GM04504 (cell line): Measurements from ENCODE around the gene OCA2.
A peak's percentile ranks its signal among the peaks of the same experiment; 100 is the strongest.

Source experiments
- DNase-seq: peaks from one replicate; pipeline ENCODE4 v3.0.0-alpha.2; 2012; ENCODE audit warnings: low read depth

Gene OCA2

DNA sequence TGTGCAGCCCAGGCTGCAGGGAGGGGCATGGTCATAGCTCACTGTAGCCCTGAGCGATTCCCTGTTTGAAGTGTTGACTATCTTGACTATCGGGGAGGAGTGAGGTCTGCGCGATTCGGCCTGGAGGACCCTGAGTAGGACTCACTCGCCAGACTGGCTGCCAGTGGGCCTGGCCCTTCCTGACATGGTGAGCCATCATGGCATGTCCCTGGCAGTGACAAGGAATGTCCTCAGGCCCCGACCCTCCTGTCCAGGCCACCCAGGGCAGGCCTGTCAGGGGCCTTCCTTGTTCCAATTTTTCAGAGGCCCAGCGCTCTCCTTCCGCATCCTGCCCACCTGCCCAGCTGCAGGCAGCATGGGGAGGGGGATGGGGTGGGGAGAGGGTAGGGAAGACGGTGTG, 5.2 kb upstream of the OCA2 start:
- DNase-seq, result no peak

DNA sequence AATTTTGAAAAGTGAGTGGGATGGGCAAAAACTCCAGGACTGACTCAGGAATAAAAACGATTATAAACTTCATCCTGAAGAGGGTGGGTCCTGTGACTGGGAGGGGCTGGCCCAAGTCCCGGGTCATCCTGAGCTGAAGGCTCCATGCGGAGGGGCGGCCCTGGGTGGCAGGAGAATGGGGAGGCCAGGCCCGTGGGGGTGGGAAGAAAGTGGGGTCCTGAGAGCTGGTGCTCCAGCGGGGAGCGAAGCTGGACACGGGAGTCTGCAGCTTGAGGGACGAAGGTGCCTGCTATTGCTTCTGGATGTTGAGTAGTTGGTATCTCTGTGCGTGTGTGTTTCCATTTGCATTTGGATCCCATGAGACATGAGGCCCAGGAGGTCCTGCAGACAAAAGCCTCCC, 4.7 kb upstream of the OCA2 start:
- DNase-seq, result no peak

DNA sequence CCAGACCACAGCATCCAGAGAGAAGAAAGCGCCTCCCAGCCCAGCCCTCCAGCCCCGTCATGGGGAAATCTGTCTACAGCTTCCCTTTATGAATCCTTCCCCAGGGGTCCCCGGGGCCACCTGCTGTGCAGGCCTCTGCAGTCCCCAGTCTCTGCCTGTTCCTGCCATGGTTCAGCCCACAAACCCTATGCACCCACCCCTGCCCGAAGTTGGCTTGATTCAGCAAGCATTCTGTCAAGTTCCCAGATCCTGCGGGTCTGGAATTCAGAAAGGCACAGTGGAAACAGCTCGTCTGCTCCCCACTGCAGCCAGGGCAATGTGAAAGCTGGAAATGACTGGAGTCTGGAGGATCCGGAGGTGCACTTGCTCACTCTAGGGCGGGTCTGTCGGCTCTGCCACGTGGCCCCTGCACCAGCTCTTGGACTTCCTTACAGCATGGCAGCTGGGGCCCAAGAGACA, 2.9 kb upstream of the OCA2 start:
- no peak for DNase-seq

DNA sequence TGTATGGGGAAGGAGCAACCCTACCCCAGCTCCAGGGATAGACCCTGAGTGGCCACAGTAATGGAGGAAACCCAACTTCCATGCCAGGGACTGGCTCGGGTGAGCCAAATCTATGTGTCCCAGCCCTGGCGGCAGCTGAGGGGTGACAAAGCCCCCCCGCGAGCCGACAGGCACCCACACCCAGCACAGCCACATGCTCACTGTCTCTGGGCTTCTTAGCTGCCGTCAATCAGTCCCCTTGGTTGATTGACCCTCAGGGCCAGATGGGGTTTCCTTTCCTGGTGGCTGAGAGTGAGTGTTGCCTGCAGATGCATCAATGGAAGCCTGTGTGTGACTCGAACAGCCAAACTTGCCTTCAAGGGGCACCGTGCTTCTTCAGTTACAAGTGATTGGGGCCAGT, 2.1 kb upstream of the OCA2 start:
- DNase-seq, result no peak

DNA sequence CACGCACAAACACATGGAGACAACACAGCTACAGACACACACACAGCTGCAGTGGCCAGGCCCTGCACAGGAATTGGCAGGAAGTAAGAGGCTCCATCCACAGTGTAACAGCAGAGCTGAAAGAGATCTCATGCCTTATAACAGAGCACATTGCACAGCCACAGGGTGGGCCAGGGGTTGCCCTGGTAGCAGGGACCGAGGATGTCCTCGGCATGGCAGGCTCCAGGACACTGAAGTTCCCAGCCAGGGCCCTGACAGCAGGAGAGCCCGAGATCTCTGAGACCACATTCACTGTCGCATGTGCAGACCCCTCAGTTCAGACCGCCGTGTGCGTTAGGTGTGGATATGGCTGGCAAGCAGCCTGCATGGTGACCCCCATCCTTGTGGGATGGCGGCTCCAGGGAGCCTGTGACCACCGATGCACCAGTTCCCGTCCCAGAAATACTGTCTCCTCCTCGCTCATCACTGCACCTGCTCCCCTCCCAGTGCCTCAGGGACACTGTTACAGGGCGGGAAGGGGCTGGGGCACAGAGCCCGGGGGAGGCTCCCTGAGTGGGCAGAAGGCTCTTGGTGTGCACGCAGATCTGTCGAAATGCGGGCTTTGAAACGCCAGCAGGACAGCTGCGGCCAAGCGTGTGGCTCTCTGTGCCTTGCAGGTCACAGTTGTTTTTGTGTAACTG, 1.5 kb upstream of the OCA2 start:
- DNase-seq, result no peak

DNA sequence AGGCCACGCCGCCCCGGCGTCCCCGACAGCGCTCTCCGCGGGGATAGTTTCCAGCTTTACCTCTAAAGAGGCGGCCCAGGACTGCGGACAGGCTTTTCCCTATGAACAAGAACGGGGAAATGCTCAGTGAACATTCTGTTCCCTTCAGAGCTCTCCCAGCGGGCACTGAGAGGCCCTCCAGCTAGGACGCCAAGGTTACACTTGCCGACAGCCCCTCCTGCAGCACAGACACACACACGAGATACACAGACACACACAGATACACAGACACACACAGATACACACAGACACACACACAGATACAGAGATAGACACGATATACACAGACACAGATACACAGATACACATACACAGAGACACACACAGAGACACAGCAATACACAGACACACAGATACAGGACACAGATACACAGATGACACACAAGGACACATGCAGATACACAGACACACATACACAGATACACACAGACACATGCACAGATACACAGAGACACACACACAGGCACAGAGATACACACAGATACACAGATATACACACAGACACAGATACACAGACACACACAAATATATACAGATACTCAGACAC, 533 bp upstream of the OCA2 start:
- no peak for DNase-seq

DNA sequence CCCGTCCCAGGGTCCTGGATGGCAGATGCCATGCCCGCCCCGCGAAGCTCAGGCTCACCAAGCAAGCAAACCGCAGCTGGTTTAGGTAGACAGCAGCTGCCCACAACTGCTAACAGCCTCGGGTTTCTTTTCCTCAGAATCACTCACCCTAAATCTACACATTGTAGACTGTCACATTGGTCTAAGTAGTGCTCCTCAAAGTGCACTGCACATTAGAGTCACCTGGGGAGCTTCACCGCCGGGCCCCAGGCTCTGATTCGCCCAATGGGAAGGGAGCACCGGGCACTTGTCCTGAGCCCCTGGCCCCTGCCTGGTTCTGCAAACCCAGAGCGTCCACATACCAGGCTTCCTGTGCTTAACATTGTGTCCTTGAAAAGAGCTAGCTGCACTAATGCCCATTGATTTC, 752 bp downstream of the OCA2 start:
- no peak for DNase-seq

DNA sequence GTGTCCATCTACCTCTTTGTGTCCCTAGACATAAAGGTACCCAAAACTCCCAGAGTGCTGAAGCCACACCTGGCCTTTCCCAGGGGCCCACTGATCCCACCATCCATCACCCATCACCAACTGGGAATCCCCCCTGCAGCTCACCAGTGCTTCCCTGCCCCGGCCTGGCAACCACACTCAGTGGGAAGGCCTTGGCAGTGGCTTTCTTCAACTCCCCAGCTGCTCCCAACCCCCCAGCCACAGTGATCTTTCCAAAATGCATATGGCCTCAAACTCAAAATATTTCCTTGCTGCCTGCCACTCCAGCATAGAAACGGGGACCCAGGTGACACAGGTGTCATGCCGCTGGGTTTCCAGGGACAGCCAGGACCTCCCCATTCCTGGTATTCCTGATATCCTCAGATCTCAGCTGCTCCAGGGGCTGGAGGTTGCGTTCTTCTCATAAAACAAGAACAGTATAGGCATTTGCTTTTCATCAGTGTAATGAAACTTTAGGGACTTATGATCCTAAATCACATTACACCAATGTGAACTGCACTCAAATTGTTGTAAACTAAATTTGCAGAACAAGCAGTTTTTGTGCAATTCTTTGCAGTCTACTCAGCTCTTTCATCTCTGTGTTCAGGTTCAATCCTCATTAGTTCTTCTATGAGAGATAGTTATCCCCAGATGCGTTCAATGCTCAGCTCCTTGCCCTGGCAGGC, 1.3 kb downstream of the OCA2 start:
- no peak for DNase-seq

DNA sequence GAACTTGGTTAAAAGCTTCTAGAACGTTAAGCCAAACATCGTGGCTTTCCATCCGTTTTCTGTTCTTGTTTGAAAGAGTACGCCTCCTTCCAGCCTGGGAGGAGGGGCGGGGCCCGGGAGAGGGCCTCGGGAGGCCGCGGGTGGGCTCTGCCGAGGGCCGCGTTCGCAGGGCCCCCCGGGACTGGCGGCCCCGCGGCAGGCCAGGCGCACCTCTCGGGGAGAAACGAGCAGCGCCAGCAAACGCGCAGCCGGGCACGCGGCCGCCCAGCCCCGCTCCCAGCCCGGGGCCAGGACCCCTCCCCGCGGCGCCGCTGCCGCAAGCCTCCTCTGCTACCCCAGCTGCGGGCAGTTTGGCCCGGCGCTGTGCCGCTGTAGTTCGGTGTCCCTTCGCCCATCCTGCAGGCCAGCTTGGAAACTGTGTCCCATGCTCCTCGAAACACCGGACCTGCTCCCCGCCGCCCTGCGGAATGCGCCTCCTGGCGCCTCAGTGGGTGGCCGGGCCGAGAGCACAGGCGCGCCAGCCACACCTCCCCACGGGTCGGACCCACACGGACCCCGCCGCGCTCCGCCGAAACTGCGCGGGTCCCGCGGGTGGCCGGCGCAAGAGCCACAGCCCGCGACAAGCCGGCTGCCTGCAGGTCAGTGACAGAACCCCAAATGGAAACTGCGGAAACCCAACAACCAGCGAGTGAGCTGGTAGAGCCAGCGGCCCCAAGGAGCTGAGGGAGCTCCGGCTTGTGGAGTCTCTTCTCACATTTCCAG, 2.3 kb downstream of the OCA2 start:
- DNase-seq, result no peak

DNA sequence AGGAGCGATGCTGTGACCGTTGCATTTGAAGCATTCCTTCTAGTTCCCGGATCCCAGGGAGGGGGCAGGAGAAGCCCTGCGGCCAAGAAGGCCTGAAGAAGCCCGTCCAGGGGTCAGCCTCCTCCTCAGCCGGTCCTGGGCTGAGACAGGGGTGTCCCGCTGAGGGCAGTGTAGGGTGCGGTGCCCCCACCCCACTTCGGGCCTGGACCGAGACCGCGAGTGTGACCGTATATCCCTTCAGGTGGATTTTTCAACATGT, 2.8 kb downstream of the OCA2 start:
- DNase-seq, result no peak

DNA sequence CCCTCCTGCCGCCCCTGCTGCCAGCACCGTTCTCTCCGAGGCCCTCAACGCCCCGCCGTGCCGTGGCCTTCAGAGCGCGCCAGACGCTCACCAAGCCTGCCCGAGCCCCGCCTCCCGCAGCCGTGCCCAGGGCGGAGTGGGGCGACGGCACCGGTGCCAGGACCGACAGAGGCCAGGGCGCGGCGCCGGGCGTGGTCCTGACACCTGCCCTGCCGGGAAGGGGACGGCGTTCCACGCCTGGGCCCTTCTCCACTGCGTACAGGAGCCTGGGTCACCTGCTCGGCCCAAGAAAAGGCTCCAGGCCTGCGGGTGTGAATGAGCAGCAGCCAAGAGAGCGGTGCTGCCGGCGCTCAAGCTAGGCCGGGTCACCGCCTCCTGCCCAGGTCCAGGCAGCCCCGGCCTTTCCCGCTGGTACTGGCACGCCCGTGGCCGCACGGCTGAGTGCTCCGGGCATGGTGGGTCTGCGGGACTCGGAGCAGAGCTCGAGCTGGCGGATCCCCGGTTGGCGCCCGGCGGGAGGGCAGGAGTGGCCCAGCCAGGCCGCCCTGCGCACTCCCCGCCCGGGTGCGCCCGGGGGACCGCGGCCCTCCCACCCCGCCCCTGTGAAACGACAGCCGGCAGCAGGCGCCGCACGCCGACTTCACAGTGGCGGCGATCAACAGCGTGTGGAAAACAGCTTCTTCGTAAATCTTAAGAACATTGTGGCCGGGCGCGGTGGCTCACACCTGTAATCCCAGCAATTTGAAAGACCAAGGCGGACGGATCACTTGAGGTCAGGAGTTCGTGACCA, 4.2 kb downstream of the OCA2 start:
- no peak for DNase-seq

DNA sequence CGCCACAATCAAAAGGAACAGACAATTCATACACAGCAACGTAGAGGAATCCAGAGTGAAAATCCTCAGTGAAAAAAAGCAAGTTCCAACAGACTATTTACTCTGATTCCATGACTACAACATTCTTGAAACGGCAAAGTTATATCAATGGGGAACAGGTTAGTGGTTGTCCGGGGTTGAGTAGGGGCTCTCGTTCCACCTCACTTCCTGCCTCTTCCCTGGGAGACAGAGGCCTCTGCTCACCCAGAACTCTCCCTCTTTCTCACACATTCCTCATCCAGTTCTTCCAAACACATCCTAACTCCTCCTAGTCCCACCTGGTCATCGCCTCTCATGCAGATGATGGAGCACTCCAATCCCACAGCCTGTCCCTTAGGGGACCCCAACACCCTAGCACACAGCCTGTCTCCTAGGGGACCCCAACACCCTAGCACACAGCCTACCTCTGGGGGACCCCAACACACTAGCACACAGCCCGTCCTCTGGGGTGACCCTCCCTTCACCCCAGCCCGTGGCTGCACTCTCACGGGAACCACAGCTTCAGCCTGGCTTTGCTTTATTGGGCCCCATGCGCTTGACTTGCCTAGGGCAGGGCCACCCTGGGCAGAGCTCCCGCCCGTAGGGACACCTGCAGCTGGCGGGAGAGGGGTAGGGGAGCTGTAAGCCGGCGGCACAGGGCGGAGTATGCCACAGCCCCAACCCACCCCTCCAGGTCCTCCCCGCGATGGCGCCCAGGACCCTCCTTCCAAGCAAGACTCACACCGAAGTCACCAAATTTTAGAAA, 5.2 kb downstream of the OCA2 start:
- DNase-seq, result no peak

DNA sequence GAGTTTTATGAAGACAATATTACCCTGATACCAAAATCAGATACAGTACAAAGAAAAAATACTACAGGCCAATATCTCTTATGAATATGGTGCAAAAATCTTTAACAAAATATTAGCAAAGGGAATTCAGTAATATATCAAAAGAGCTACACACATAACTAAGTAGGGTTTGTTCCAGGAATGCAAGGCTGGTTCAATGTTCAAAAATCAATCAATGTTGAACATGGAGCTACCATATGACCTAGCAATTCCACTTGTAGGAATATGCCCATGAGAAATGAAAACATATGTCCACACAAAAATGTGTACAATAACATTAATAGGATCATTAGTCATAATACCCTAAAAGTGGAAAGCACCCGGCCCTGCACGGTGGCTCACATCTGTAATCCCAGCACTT, 7.8 kb downstream of the OCA2 start:
- no peak for DNase-seq

DNA sequence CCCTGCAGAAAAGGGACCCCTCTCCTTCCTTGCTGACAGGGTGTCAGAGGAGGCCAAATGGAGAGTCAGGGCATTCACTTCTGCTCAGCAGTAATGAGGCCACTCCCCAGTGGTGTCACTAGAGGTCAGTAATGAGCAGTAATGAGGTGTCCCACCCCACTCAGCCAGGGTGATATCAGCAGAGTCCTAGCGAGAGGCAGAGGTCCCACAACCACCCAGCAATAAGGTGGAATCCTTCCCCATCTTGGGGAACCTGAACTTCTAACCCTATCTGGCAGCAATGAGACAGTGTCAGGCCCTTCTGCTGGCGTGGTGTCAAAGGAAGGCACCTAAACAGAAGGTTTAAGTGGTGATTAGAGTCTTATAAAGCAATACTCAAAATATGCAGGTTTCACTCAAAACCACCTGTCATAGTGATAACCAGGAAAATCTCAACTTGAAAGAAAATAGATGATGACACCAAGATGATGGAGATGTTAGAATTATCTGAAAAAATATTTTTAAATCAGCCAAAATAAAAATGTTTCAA, 12.9 kb downstream of the OCA2 start:
- DNase-seq, result peak; percentile 30

DNA sequence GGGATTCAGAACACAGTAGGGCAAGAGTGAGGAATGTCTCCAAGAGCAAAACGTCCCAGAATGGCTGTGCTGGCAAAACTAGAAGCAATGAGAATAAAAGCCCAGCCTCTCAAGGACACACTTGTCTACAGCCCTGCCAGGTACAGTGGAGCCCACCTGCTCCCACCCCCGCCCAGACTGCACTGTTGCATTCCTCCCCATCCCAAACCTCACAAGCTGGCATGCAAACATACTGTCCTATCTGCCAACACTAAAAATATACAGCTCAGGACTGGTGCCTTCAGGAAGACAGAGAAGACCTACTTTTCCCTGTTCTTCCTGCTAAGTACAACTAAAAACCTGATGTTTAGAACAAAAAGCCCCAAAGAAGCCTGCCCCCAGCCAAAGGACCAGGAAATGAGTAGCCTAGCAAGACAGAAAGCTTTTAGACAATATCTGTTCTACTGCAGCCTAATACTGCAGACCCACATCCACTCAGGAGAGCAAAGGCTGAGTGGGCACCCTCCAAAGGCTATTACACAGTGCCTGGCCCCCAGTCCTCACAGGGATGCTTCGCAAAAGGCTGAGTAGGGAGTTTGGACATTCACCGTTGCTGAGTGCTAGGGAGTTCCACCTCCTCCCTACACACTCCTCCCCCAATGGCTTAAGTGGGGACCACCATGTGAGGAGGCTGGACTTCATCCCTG, 13.5 kb downstream of the OCA2 start:
- no peak for DNase-seq

DNA sequence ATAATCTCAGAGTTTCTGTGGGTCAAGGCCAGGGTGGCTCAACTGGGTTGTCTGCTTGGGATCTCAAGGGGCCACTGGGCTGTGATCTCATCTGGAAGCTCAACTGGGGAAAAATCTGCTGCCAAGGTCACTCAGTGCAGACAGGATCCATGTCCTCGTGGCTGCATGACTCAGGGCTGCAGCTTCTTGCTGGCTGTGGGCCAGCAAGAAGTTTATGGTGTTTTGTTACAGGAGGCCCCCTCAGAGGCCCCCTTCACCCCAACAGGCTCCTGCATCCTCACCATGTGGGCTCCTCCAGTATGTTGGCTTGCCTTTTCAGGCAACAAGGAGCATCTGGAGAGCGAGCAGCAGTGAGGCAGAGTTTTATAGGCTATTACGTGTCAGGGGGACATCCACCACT, 14.6 kb downstream of the OCA2 start:
- no peak for DNase-seq

DNA sequence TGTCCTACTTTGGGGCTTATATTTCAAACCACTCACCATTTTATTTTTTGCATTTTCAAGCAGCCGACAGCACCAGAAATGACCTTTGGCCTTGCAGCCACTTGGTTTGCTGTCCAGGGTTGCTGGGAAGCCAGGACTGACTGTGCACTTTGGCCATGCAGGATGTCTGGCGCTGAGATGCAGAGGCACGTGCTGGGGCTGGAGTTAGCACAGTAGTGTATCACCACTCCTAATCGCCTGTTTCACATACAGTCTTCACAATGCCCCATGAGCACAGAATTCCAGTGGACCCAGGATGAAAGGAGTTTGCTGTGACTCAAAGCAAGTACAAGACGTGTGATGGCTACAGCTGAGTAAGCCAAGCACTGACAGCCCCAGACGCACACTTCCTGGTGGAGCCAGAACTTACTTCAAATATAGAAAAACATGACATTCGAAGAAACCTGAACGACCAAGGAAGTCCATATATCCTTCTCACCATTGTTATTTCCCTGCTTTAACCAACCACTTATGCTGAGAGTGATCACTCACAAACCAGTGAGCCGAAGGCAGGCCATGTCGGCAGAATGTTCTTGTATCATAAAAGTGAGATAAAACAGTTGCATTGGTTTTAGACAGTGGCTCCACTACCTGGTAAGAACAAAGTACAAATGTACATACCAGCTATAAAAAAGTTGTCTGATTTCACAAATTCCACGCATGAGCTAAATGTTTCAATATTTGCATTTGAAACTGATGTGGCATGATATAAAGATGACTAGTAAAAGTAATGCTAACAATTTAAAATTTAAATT, 16.0 kb downstream of the OCA2 start:
- DNase-seq, result no peak

DNA sequence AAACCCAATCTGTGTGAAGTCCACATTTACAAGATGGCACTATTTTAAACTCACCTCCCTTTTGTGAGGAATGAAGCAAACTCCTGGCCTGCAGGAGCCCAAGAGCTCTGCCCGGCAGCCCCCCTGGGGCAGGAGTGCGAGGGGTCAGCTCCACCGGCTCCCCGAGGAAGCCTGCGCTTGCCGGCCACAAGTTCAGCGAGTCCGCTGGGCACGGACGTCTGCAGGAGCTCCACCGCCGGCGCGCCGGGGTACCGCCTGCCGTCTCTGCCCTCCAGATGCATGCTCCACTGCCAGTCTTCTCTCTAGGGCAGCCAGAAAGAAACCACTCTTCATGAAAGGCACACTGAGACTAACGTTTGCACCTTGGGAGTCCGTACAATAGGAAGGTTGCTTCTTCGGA, 17.5 kb downstream of the OCA2 start:
- DNase-seq, result no peak

DNA sequence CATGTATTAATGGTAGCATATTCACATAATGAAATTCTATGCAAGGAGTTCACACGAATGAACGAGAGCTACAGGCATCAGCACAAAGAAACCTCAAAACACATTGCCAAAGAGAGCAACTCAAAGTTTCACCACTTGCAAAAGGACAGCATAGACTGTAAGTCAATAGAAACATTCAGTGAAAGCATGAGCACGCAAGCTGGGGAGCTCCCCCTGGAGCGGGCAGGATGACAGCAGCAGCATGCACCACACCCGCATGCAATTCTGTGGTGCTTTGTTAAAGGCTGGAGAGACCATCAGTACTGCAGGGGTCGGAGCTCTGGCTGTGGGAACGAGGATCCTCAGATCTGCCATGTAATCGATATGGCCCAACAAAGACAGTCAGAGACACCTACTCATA, 18.7 kb downstream of the OCA2 start:
- DNase-seq, result no peak
